HepG2 (cell line): ENCODE measurements around the gene PLCL1. TPM values are rescaled to one million over a fixed set of nuclear protein-coding genes. Genes with fewer than 3 reads are reported as not detected.

Experiments used
- ATAC-seq: fragments of 200-7000 bp; cut with Tn5 transposase; 3 replicates; pipeline ENCODE4 v1.9.1; 2020; ENCODE audit warnings: mild to moderate bottlenecking, moderate library complexity
- BruUV-seq: library from RNA; stranded (reverse); fragments of 400-500 nt; replicated peaks from 2 replicates; lab custom pipeline; 2021; lab: Mats Ljungman, UMichigan
- CTCF ChIA-PET: fragments of 300-600 bp; formaldehyde crosslinking; extraction: SDS; loops from one replicate; lab custom pipeline; 2021; ENCODE audit warnings: low total read pairs, inconsistent platforms, low intra/inter-chr PET ratio; lab: Yijun Ruan, JAX
- POLR2A ChIA-PET: fragments of 350-600 bp; sonication (Branson Sonifier 250); formaldehyde crosslinking; loops from one replicate; lab custom pipeline; 2020; ENCODE audit warnings: antibody characterized with exemption, inconsistent platforms; lab: Yijun Ruan, JAX
- DNase-seq: peaks from one replicate; pipeline ENCODE4 v3.0.0-alpha.2; 2015; ENCODE audit warnings: low spot score
- FAIRE-seq: peaks from 3 replicates; lab custom pipeline; 2011; peaks lifted over from hg19 to GRCh38; lab: Jason Lieb, UNC
- H2AFZ ChIP-seq: one replicate; pipeline ENCODE4 v1.6.1; 2011; ENCODE audit warnings: low read length, inconsistent platforms
- H3K27ac ChIP-seq: fragments of 300-600 bp; 3 replicates; pipeline ENCODE4 v1.8.0; 2011; ENCODE audit warnings: mixed run types, mild to moderate bottlenecking, mixed read lengths, low read length, inconsistent platforms; ENCODE audit not compliant: insufficient read depth; ENCODE audit errors: extremely low read length
- H3K27me3 ChIP-seq, 2 experiments: fragments of 200-600 bp in 1 of 2; 2 replicates in 1 of 2; 3 replicates in 1 of 2; pipeline versions ENCODE4 v1.6.0 to v1.8.0; 2011; ENCODE audit warnings: low read length in 2 of 2, mild to moderate bottlenecking in 2 of 2, moderate library complexity in 2 of 2, inconsistent platforms in 1 of 2; ENCODE audit not compliant: insufficient read depth in 2 of 2, control insufficient read depth in 1 of 2
- H3K36me3 ChIP-seq, 2 experiments: fragments of 200-600 bp in 1 of 2; replicated peaks in 1 of 2; 2 replicates in 1 of 2; 3 replicates in 1 of 2; pipeline versions ENCODE4 v1.5.1 to v1.8.0; 2011; ENCODE audit warnings: low read length in 2 of 2, inconsistent platforms in 1 of 2; ENCODE audit not compliant: insufficient read depth in 2 of 2, control insufficient read depth in 1 of 2
- H3K4me1 ChIP-seq: 2 replicates; pipeline ENCODE4 v1.5.1; 2012; ENCODE audit warnings: low read length, inconsistent platforms; ENCODE audit not compliant: insufficient read depth
- H3K4me2 ChIP-seq: 2 replicates; pipeline ENCODE4 v1.6.0; 2011; ENCODE audit warnings: low read depth, low read length, inconsistent platforms
- H3K4me3 ChIP-seq, 3 experiments: fragments of 200-600 bp in 1 of 3; sonication (generic), shearing (Covaris generic) in 1 of 3; replicated peaks in 1 of 3; 2 replicates each; pipeline ENCODE4 v1.5.1; 2011 to 2016; ENCODE audit warnings: low read length in 3 of 3, inconsistent platforms in 2 of 3, low read depth in 2 of 3, mild to moderate bottlenecking in 2 of 3, control low read depth in 1 of 3, mixed read lengths in 1 of 3; ENCODE audit not compliant: insufficient read depth in 1 of 3
- H3K79me2 ChIP-seq: one replicate; pipeline ENCODE4 v1.6.1; 2011; ENCODE audit warnings: low read length, inconsistent platforms; ENCODE audit not compliant: insufficient read depth
- H3K9ac ChIP-seq: 2 replicates; pipeline ENCODE4 v1.6.0; 2011; ENCODE audit warnings: mild to moderate bottlenecking, low read depth, low read length, inconsistent platforms; ENCODE audit not compliant: insufficient read depth
- H3K9me3 ChIP-seq: 2 replicates; pipeline ENCODE4 v1.5.1; 2012; ENCODE audit warnings: mild to moderate bottlenecking, low read length
- H4K20me1 ChIP-seq: 2 replicates; pipeline ENCODE4 v1.6.0; 2011; ENCODE audit warnings: inconsistent platforms, mild to moderate bottlenecking, low read length, moderate library complexity; ENCODE audit not compliant: insufficient read depth
- AHDC1 ChIP-seq: sonication (generic); formaldehyde crosslinking; IDR thresholded peaks from 2 replicates; pipeline ENCODE4 v1.5.1; 2020; ENCODE audit warnings: mild to moderate bottlenecking, missing genetic modification reagents, borderline replicate concordance
- GABPB1 ChIP-seq: IDR thresholded peaks from 2 replicates; pipeline ENCODE4 v1.6.1; 2016; ENCODE audit warnings: mild to moderate bottlenecking, missing genetic modification reagents, moderate library complexity, missing compliant biosample characterization
- HDAC1 ChIP-seq: sonication (generic); formaldehyde crosslinking; IDR thresholded peaks from 2 replicates; pipeline ENCODE4 v1.5.1; 2020; ENCODE audit warnings: mild to moderate bottlenecking, missing genetic modification reagents
- KAT8 ChIP-seq: IDR thresholded peaks from 2 replicates; pipeline ENCODE4 v1.6.1; 2016; ENCODE audit warnings: missing genetic modification reagents, missing compliant biosample characterization
- NONO ChIP-seq, 2 experiments: fragments of 450-650 bp in 1 of 2; sonication (generic) in 1 of 2; formaldehyde crosslinking in 1 of 2; IDR thresholded peaks in 1 of 2; conservative IDR thresholded peaks in 1 of 2; 2 replicates each; pipeline versions ENCODE4 v1.6.1 to v1.8.0; 2017 to 2022; ENCODE audit warnings: mild to moderate bottlenecking in 1 of 2, missing genetic modification reagents in 1 of 2, moderate library complexity in 1 of 2
- NR2C2 ChIP-seq: sonication (generic); formaldehyde crosslinking; IDR thresholded peaks from 2 replicates; pipeline ENCODE4 v1.4.0; 2020; ENCODE audit warnings: missing genetic modification reagents, mild to moderate bottlenecking, moderate library complexity, borderline replicate concordance
- SALL1 ChIP-seq: sonication (generic); formaldehyde crosslinking; IDR thresholded peaks from 2 replicates; pipeline ENCODE4 v1.8.0; 2022; ENCODE audit warnings: mild to moderate bottlenecking, missing genetic modification reagents
- STAT6 ChIP-seq: sonication (generic); formaldehyde crosslinking; IDR thresholded peaks from 2 replicates; pipeline ENCODE4 v1.4.0; 2020; ENCODE audit warnings: missing genetic modification reagents, mild to moderate bottlenecking, borderline replicate concordance
- ZNF430 ChIP-seq: sonication (generic); formaldehyde crosslinking; IDR thresholded peaks from 2 replicates; pipeline ENCODE4 v1.9.0; 2021; ENCODE audit warnings: mild to moderate bottlenecking, missing genetic modification reagents
- ZNF496 ChIP-seq: sonication (generic); formaldehyde crosslinking; IDR thresholded peaks from 2 replicates; pipeline ENCODE4 v1.8.1; 2023; ENCODE audit warnings: mild to moderate bottlenecking, moderate library complexity, missing genetic modification reagents; ENCODE audit not compliant: insufficient replicate concordance
- ZNF564 ChIP-seq: sonication (generic); formaldehyde crosslinking; IDR thresholded peaks from 2 replicates; pipeline ENCODE4 v1.8.1; 2023; ENCODE audit warnings: mild to moderate bottlenecking, missing genetic modification reagents
- in situ Hi-C: cut with HindIII; loops from 2 replicates; pipeline ENCODE4 v1.10.0; 2017; ENCODE audit warnings: low pct_unique_long_range_greater_than_20kb; ENCODE audit not compliant: extremely low pct_ligation_motif_present
- intact Hi-C: fragments of 100-400 bp; cut with micrococcal nuclease; formaldehyde crosslinking; loops from one replicate; pipeline ENCODE4 v1.10.0; 2022; ENCODE audit not compliant: unreplicated experiment
- polyA plus RNA-seq, 8 experiments: library from polyadenylated mRNA; depleted of rRNA in 3 of 8; stranded (reverse) in 7 of 8; unstranded in 1 of 8; fragments of >200 nt; fragmentation: Illumina TruSeq in 4 of 8; extraction: Trizol in 4 of 8; gene quantifications; 2 replicates each; pipeline versions ENCODE4 v1.2.1 to v1.2.3, GENCODE V29; 2011 to 2016; ENCODE audit warnings: low read depth in 4 of 8, missing spikeins in 1 of 8, mixed read lengths in 1 of 8; ENCODE audit not compliant: insufficient read depth in 1 of 8
- total RNA-seq, 5 experiments: library from RNA; depleted of rRNA; stranded (reverse); fragments of >200 nt; fragmentation: Illumina TruSeq; extraction: Trizol; gene quantifications; 2 replicates each; pipeline ENCODE4 v1.2.3, GENCODE V29; 2016; ENCODE audit warnings: low read depth in 1 of 5

Gene PLCL1
- total and polyA plus RNA-seq, 2 of the 13 experiments (the other 11 are each of a cell fraction or from before 2014, with no cell fraction given), result not detected

- no peak for TF ChIP-seq AHDC1 (CRISPR knock-in tag)
These were observed 4.3 kb upstream of the PLCL1 start (continued) for GRCh38 chr2:197800091-197800490.

- CTCF ChIA-PET, result no interaction called here
- peaks cover 6 to 35% of the 10 kb centered on the region in 2 experiments for H3K27me3 ChIP-seq
- ATAC-seq (no peak), FAIRE-seq (no peak), DNase-seq (no peak)
- BruUV-seq, result no TSS peak
- no peaks in the 10 kb centered on the region for H4K20me1 ChIP-seq
- no peak overlapping the region for H3K4me2 ChIP-seq
- H3K36me3 ChIP-seq, result no peaks in the 10 kb centered on the region
- POLR2A ChIA-PET, result no interaction called here
- no peaks in the 10 kb centered on the region for H3K79me2 ChIP-seq
- H3K9me3 ChIP-seq, result no peaks in the 10 kb centered on the region
- H3K27ac ChIP-seq, result no peak overlapping the region
- H3K9ac ChIP-seq, result no peak overlapping the region
- peaks cover 10% of the 10 kb centered on the region for H3K4me1 ChIP-seq
- in situ Hi-C loops (loop anchor here (5.0 kb wide), 3 partner anchors 251 to 496 kb away; no protein-coding TSS in a partner anchor), intact Hi-C loops (no loop called here)
- no peak overlapping the region for H3K4me3 ChIP-seq
- no peak overlapping the region for H2AFZ ChIP-seq
- TF ChIP-seq GABPB1, result no peak
- TF ChIP-seq KAT8, result no peak
- TF ChIP-seq ZNF564 (CRISPR knock-in tag), result no peak
- no peak for TF ChIP-seq NONO (IDR thresholded peaks at IDR 0.05)
- no peak for TF ChIP-seq NONO (CRISPR knock-in tag; conservative IDR thresholded peaks at IDR 0.05)
- no peak for TF ChIP-seq ZNF496 (CRISPR knock-in tag)
- no peak for TF ChIP-seq STAT6 (CRISPR knock-in tag)
- TF ChIP-seq ZNF430 (CRISPR knock-in tag), result no peak
- TF ChIP-seq NR2C2 (CRISPR knock-in tag), result no peak
- no peak for TF ChIP-seq HDAC1 (CRISPR knock-in tag)
- TF ChIP-seq SALL1 (CRISPR knock-in tag), result no peak
These were observed 3.4 kb upstream of the PLCL1 start for GRCh38 chr2:197801033-197801432.
